NCI-H2107 (cell line): ENCODE measurements around the gene SRP9.
A peak's percentile ranks its signal among the peaks of the same experiment; 100 is the strongest.
"Not testable (repeated sequence)": the region's sequence is repeated elsewhere in the genome, so short reads cannot be mapped to it uniquely, and the experiment has no call there.

Source experiments
- DNase-seq: peaks from one replicate; lab custom pipeline; 2025; lab: John Stamatoyannopoulos, UW

The SRP9 gene

DNA sequence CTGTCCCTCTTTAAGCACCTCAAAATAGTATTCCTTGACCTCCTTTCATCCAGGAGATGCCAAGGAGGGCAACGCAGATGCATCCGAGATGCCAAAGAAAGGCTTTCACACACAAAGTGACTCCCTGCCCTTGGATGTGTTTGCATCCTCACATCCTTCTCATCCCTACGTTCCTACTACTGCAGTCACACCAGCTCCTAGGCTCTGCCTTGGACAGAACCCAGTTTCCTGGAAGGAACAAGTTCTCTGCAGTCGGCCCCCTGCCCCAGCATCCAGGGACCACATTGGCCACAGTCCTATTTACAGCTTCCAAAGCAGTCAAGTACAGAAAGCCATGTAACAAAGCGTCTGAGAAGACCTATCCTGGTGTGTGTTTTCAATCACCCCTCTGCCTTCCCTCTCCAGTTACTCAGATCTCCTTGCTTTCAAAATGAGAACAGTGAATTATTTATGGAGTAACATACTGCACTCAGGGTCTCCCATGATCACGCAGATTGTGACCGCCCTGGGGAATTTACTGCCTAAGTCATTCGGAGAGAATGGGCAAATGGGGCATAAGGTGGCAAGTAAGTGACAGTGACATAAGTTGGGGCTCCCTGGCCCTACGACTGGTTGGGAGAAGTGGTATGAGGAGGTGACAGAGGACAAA, 21.8 kb upstream of the SRP9 start:
- no peak for DNase-seq

- DNase-seq = no peak
These were observed 19.5 kb upstream of the SRP9 start for GRCh38 chr1:225757927-225758656.

GRCh38 chr1:225759972-225760371, 17.7 kb upstream of the SRP9 start:
- DNase-seq = not testable (repeated sequence)

GRCh38 chr1:225760531-225760930, 17.1 kb upstream of the SRP9 start:
- DNase-seq = no peak

- DNase-seq = not testable (repeated sequence)
These were observed 16.2 kb upstream of the SRP9 start for GRCh38 chr1:225761395-225761794.

- DNase-seq = peak; percentile 40
These were observed 15.6 kb upstream of the SRP9 start for GRCh38 chr1:225762002-225762441.

- no peak for DNase-seq
These were observed 15.2 kb upstream of the SRP9 start for GRCh38 chr1:225762444-225762843.

GRCh38 chr1:225763716-225764548, 13.7 kb upstream of the SRP9 start:
- DNase-seq = no peak

DNA sequence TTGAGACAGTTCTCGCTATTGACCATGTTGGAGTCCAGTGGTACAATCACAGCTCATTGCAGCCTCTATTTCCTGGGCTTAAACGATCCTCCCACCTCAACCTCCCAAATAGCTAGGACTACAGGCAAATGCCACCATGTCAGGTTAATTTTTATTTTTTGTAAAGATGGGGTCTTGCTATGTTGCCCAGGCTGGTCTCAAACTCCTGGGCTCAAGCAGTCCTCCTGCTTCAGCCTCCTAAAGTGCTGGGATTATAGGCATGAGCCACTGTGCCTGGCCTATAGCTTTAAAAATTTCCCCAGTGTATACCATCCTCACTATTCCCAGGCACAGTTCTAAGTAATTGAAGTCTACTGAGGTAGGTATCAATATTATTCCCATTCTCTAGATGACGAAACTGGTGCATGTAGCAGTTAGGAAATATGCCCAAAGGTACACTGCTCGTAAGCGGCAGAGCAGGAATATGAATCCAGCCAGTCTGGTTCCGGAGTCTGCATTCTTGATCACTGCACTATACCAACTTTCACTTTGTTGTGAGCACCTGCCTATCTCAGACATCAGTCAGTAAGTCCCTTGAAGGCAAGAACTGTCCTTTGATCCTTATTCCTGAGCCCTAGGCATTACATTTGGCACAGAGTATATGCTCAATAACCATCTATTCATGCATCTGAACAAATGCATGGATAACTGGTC, 11.5 kb upstream of the SRP9 start:
- no peak for DNase-seq

DNA sequence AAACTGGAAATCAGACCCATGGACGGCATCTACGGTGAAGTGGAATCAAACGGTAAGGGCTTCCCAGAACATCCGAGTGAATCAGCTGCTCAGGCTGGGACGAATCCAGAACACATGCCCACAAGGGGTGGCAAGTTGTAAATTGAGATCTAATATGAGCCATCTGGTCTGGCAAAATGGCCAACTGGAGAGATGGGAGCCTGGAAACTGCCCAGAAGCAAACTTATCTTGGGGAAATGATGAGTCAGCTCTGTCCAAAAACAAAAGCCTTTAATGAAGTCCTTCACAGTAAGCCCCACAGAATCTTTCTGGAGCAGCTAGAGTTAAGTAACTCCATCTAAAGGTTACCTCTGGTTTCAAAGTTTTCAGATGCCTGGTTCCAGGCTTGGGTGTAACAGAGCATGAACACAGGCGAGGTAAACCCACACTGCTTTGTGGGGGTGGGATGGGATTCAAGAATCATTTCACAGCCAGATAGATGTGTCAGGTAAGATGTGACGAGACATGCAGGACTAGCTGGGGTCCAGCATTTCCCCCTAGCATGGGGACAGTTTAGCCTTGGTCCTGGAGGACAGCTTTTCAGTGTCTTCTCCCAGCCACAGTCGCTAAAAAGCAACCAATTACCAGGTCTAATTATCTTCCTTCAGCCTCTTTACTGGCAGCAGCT, 10.5 kb upstream of the SRP9 start:
- peak; percentile 19 for DNase-seq

DNA sequence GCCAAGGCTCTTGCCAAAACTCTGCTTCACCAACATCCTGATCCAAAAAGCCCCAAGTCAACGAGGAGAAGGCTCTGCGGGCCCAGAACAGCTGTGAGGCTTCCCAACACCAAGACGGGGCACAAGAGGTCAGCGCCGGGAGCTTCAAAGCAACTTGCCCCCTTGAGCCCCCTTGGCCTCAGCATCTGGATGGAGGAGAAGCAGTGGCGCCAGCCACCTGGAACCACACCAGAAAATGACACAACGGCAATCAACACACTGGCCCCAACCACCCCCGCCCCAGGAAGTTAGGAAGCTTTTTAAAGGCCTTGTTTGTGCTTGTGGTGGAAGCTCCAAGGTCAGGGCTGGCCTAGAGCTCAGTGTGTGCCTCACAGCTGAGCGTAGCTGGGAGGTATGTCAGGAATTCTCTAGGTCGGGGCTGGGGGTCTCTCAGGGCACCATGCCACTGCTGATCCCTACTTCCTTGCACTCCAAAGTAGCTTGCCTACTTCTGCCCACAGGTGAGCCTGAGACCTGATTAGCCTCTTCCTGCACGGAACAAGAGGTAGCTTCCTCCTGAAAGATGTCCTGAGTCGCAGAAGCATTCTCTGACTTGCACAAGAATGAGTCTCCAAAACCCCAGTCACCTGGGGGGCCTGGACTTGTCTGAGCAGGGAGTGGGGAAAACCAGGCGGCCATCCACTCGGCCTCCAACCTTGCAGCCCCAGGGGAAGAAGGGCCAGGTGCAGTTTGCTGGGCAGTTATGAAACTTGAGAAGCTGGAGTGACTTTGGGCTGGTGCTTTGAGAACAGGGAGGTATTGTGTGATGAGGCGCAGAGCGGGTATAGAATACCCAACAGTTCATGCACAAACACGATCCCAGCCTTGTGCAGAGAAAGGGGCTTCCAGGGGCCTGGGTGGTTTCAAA, 9.7 kb upstream of the SRP9 start:
- DNase-seq = peak; percentile 61

- DNase-seq = no peak
These were observed 8.8 kb upstream of the SRP9 start for GRCh38 chr1:225768662-225769426.

DNA sequence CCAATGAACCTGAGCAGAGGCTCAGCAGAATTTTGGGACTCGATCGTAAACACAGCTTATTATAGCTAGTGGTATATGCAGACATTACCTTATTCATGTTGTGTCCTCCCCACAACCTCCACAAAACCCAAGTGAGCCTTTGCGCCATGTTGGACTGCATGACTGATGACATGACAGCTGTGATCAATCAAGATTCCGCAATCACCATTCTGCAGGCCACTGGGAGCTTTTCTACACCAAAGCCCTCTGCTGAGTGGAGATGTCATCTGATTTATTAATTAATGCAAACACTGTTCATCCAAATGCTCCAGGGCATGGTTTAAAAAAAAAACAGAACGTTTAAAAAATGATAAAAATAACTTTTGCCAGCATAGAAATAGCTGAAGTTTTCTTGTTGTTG, 7.9 kb upstream of the SRP9 start:
- no peak for DNase-seq

GRCh38 chr1:225770561-225771248, 6.9 kb upstream of the SRP9 start:
- no peak for DNase-seq

GRCh38 chr1:225771661-225772322, 5.8 kb upstream of the SRP9 start:
- no peak for DNase-seq

- DNase-seq = peak; percentile 89
These were observed 5.3 kb upstream of the SRP9 start for GRCh38 chr1:225772323-225772768.

GRCh38 chr1:225772848-225773247, 4.8 kb upstream of the SRP9 start:
- no peak for DNase-seq
